Skeletal muscle tissue (tissue), 4 donors: ENCODE results near the gene SP3. TPM values are rescaled to one million over a fixed set of nuclear protein-coding genes. Genes with fewer than 3 reads are reported as not detected.

Experiments
- H3K27ac ChIP-seq: one replicate; pipeline ENCODE4 v1.7.0; 2013; ENCODE audit warnings: mild to moderate bottlenecking, low read depth, low read length, inconsistent platforms
- H3K27me3 ChIP-seq, 3 donors: one replicate each; pipeline ENCODE4 v1.7.0; 2013; ENCODE audit warnings: low read length in 3 of 3; ENCODE audit not compliant: control insufficient read depth in 3 of 3, insufficient read depth in 3 of 3
- H3K36me3 ChIP-seq, 3 donors: one replicate each; pipeline ENCODE4 v1.7.0; 2013; ENCODE audit warnings: low read length in 3 of 3; ENCODE audit not compliant: control insufficient read depth in 3 of 3, insufficient read depth in 3 of 3
- H3K4me1 ChIP-seq, 3 donors: one replicate each; pipeline ENCODE4 v1.7.0; 2013; ENCODE audit warnings: low read length in 3 of 3, mild to moderate bottlenecking in 3 of 3; ENCODE audit not compliant: control insufficient read depth in 3 of 3, insufficient read depth in 3 of 3
- H3K4me3 ChIP-seq, 3 donors: one replicate each; pipeline ENCODE4 v1.7.0; 2013; ENCODE audit warnings: low read length in 3 of 3
- H3K9ac ChIP-seq, 3 donors: one replicate each; pipeline ENCODE4 v1.7.0; 2013; ENCODE audit warnings: low read length in 3 of 3, mild to moderate bottlenecking in 3 of 3, moderate library complexity in 2 of 3, low read depth in 1 of 3
- H3K9me3 ChIP-seq, 3 donors: one replicate each; pipeline ENCODE4 v1.7.0; 2013; ENCODE audit warnings: low read length in 3 of 3; ENCODE audit not compliant: control insufficient read depth in 3 of 3
- total RNA-seq: library from RNA; depleted of rRNA; stranded (reverse); fragments of >200 nt; gene quantifications from one replicate; pipeline ENCODE4 v1.2.3, GENCODE V29; 2014
- donor health status: Osteomylitis.

The SP3 gene
- total RNA-seq, 1 donor from 2014 or later = 90.3 TPM

DNA sequence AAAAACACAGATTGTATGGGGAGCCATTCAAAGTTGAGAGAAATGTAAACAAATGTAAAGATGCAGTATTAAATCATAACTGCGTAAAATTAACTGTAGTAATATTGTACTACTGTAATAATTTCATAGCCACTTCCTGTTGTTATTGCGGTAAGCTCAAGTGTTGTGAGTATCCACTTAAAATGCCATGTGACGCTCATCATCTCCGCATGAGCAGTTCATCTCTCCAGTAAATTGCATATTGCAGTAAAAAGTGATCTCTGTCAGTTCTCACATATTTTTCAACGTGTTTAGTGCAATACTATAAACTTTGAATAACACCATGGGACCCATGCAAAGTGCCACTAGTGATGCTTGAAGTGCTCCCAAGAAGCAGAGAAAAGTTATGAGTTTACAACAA, 41.8 kb upstream of the SP3 start:
- H3K4me3 ChIP-seq = no peak overlapping the region
- H3K9me3 ChIP-seq = no peaks in the 10 kb centered on the region
- H3K9ac ChIP-seq = no peak overlapping the region
- peaks cover 9 to 17% (median 9%) of the 10 kb centered on the region in 3 donors for H3K4me1 ChIP-seq
- H3K27me3 ChIP-seq = no peaks in the 10 kb centered on the region
- H3K36me3 ChIP-seq = no peaks in the 10 kb centered on the region
- H3K27ac ChIP-seq = no peak overlapping the region

DNA sequence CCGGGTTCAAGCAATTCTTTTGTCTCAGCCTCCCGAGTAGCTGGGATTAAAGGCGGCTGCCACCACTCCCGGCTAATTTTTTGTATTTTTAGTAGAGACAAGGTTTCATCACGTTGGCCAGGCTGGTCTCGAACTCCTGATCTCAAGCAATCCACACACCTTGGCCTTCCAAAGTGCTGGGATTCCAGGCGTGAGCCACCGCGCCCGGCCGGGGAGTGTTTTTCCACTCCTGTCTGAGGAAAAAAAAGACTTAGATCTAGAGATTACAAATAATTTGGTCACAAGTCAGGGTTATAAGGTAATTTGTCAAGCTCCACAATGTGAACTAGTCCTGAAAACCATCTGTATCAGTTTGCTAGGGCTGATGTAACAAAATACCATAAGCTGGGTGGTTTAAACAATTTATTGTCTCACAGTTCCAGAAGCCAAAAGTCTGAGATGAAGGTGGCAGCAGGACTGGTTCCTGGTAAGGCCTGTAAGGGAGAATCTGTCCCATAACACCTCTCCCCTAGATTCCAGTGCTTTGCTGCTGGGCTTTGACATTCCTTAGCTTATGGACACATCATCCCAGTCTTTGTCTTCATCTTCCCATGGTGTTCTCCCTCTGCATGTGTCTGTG, 40.7 kb upstream of the SP3 start:
- Histone ChIP-seq H3K27me3 (no peaks in the 10 kb centered on the region), H3K9ac (no peak overlapping the region), H3K4me1 (peaks cover 9 to 17% (median 9%) of the 10 kb centered on the region in 3 donors), H3K4me3 (no peak overlapping the region), H3K27ac (peak overlapping the region; percentile 77), H3K9me3 (no peaks in the 10 kb centered on the region), H3K36me3 (no peaks in the 10 kb centered on the region)

DNA sequence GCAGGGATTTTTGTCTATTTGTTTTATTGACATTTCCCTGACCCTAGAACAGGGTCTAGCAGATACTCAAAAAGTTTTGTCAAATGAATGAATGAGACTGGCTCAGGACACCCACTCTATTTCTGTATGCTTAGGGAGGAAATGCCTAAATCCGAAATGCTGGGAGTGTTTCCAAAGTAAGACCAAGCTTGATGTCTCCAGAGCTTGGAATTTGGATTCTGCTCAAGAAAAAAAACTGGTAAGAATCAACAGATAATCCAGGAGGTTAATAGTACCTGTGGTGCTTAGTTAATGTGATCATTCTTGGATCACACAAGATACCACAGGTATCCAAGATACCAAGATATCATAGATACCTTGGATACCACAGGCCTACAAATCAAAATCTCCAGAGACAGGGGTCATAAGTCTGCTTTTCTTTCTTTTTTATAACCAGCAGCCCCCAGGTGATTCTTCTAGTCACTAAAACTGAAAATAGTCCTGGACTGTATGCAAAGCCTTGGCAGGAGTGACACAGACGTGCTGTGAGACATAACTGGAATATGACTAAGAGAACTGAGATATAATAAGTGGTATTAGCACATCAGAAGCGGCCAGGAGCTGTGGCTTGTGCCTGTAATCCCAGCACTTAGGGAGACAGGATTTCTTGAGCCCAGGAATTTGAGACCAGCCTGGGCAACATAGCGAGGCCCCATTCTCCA, 39.9 kb upstream of the SP3 start:
- Histone ChIP-seq H3K27ac (peak overlapping the region; percentile 77), H3K9ac (no peak overlapping the region), H3K36me3 (no peaks in the 10 kb centered on the region), H3K9me3 (no peaks in the 10 kb centered on the region), H3K4me1 (peaks cover 9 to 17% (median 9%) of the 10 kb centered on the region in 3 donors), H3K27me3 (no peaks in the 10 kb centered on the region), H3K4me3 (no peak overlapping the region)

DNA sequence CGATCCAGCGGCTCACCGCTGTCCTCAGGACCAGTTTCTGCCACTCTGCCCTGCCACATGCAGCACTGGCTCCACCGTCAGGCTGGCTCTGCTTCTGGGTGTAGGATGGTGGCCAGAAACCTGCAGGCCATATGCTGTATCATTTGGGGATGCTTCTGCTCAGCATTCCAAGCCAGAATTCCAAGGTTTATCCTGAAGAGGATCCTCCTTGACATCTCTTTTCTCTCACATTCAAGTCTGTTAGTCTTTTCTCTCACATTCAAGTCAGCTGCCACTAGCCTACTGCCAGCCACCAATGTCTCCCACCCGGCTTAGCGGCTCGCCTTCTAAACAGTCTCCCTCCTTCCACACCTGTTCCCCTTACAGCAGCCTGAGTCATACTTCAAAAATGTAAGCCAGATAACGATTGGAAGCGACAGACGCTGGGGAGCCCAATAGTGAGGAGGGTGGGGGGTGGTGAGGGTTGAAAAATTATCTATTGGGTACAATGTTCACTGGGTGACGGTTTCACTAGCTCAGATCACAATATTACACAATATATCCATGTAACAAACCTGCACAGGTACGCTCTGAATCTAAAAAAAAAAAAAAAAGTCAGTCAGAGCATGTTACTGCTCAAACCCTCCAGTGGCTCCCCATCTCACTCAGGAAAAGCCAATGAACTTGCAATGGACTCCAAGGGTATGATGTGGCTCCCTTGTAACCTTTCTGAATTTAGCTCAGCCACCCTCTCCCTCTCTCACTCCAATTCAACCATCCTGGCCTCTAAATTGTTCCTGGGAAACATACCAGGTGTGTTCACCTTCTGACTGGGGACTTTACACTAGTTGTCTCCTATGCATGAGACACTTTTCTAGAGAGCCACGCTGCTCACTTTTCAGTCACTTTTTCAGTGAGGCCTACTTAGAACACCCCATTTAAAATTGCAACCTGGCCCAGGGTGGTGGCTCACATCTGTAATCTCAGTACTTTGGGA, 38.8 kb upstream of the SP3 start:
- H3K9ac ChIP-seq = no peak overlapping the region
- H3K4me1 ChIP-seq = peaks cover 13 to 21% (median 13%) of the 10 kb centered on the region in 3 donors
- no peaks in the 10 kb centered on the region for H3K36me3 ChIP-seq
- H3K4me3 ChIP-seq = no peak overlapping the region
- H3K27me3 ChIP-seq = no peaks in the 10 kb centered on the region
- no peaks in the 10 kb centered on the region for H3K9me3 ChIP-seq
- H3K27ac ChIP-seq = peak overlapping the region; percentile 77

DNA sequence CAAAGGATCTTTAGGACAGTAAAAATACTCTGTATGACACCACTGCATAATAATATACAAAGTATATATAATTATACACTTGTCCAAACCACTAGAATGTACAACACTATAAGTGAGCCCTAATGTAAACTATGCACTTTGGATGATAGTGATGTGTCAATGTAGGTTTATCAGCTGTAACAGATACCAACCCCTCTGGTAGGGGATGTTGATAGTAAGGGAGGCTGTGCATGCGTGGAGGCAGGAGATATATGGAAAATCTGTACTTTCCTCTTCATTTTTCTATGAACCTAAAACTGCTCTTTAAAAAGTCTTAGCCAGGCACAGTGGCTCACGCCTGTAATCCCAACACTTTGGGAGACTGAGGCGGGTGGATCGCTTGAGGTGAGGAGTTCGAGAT, 37.5 kb upstream of the SP3 start:
- Histone ChIP-seq H3K36me3 (no peaks in the 10 kb centered on the region), H3K9me3 (no peaks in the 10 kb centered on the region), H3K27ac (no peak overlapping the region), H3K4me1 (peaks cover 14 to 27% (median 17%) of the 10 kb centered on the region in 3 donors), H3K27me3 (no peaks in the 10 kb centered on the region), H3K4me3 (no peak overlapping the region), H3K9ac (no peak overlapping the region)

DNA sequence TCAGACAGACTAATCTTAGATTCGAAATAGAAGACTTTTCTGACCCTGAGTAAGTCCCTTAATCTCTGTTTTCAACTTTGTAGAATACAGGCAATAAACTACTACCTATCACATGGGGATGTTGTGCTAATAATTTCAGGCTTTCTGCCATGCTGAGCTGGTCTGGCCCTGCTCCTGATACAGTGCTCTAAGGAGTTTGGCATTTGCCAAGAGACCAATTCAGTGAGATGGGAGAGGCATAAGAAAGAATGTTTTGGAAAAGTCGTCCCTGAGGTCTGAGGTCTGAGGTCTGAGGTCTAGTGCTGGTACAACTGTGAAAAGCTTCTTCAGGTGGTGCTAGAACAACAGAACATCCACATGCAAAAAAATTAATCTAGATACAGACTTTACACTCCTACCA, 35.9 kb upstream of the SP3 start:
- Histone ChIP-seq H3K4me3 (no peak overlapping the region), H3K27ac (no peak overlapping the region)

DNA sequence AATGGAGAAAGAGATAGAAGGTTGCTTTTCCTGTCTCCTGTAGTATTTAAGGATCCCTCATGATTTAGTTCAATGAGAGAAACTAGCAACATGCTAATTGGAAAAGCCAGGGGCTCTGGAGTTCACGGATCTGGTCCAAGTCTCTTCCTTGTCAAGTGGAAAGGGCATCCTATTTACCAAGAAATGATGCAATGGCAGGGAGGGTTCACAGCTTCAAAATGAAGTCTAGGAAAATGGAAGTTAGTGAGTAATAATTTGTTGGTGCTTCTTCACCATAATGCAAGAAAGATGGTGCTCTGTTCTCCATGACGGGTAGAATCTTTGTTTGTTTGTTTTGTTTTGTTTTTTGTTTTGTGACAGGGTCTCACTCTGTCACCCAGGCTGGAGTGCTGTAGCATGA, 34.6 kb upstream of the SP3 start:
- Histone ChIP-seq H3K9ac (no peak overlapping the region), H3K9me3 (no peaks in the 10 kb centered on the region), H3K36me3 (no peaks in the 10 kb centered on the region), H3K4me3 (no peak overlapping the region), H3K4me1 (peaks cover 12 to 27% (median 17%) of the 10 kb centered on the region in 3 donors), H3K27ac (no peak overlapping the region), H3K27me3 (no peaks in the 10 kb centered on the region)

More for the DNA sequence above, 35.9 kb upstream of the SP3 start:
- Histone ChIP-seq H3K9ac (no peak overlapping the region), H3K9me3 (no peaks in the 10 kb centered on the region), H3K36me3 (no peaks in the 10 kb centered on the region), H3K27me3 (no peaks in the 10 kb centered on the region), H3K4me1 (peaks cover 17 to 33% (median 22%) of the 10 kb centered on the region in 3 donors)

DNA sequence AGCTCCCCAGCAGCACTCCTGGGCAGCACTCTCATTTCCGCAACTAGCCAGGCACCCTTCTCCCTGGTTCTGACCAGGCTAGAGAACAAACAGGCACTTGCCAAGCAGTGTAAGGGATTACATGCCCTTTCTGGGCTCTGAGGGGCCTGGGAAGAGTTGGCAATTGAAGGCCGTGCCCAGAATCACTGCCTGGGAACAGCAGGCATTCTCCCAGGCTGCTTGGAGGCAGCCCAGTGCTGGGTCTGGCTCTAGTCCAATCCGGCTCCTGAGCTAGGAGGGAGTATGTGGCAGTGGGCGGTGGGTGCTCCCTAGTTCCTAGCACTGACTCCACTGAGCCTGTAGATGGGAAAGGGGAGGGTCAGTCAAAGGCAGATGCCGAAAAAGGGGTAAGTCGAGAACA, 34.1 kb upstream of the SP3 start:
- Histone ChIP-seq H3K4me3 (no peak overlapping the region), H3K4me1 (peaks cover 10 to 23% (median 14%) of the 10 kb centered on the region in 3 donors), H3K27ac (no peak overlapping the region), H3K9me3 (no peaks in the 10 kb centered on the region), H3K36me3 (no peaks in the 10 kb centered on the region), H3K27me3 (no peaks in the 10 kb centered on the region), H3K9ac (no peak overlapping the region)

DNA sequence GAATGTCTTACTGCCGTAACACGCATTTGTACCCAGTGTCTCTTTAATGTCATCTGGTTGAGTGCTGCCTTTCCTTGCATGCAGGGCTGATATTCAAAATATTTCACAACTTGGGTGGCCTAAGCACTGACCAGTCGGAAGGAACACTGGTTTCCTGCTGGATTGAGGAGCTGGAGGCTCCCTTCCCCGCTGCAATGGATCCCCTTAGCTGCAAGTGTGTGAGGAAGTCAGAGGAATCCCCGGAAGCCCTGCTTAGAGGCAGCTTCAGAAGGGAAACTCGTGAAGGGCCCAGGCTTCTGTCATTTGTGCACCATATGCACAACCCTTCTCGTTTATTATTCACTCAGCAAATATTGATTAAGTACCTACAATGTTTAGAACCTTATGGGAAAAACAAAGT, 33.2 kb upstream of the SP3 start:
- Histone ChIP-seq H3K36me3 (no peaks in the 10 kb centered on the region), H3K4me1 (peaks cover 9 to 15% (median 13%) of the 10 kb centered on the region in 3 donors), H3K9ac (no peak overlapping the region), H3K27ac (peak overlapping the region; percentile 53), H3K9me3 (no peaks in the 10 kb centered on the region), H3K27me3 (no peaks in the 10 kb centered on the region), H3K4me3 (no peak overlapping the region)
